ENCODE data around the gene ADRA1B. TPM values are rescaled to one million over a fixed set of nuclear protein-coding genes. Genes with fewer than 3 reads are reported as not detected.

Gene ADRA1B
- total RNA-seq, 1 donor from 2014 or later = 0.74 TPM

DNA sequence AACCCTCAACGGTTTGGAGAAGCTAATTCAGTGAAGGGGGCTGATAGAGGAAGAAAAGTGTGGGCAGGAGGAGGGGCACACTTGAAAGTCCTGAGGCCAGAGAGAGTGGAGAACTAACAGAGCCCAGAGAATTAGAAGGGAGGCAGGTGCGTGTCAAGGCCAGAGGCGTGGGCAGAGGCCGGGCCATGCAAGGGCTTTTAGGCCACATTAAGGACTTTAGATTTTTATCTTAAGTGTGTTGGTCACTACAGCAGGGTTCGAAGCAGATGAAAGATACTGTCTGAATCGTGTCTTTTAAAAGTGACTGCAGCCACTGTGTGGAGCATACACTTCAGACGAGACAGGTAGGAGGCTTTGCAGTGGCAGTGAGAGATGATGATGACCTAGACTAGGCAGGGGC lies 6.7 kb downstream of the ADRA1B start:
- H3K27me3 ChIP-seq = no peaks in the 10 kb centered on the region

DNA sequence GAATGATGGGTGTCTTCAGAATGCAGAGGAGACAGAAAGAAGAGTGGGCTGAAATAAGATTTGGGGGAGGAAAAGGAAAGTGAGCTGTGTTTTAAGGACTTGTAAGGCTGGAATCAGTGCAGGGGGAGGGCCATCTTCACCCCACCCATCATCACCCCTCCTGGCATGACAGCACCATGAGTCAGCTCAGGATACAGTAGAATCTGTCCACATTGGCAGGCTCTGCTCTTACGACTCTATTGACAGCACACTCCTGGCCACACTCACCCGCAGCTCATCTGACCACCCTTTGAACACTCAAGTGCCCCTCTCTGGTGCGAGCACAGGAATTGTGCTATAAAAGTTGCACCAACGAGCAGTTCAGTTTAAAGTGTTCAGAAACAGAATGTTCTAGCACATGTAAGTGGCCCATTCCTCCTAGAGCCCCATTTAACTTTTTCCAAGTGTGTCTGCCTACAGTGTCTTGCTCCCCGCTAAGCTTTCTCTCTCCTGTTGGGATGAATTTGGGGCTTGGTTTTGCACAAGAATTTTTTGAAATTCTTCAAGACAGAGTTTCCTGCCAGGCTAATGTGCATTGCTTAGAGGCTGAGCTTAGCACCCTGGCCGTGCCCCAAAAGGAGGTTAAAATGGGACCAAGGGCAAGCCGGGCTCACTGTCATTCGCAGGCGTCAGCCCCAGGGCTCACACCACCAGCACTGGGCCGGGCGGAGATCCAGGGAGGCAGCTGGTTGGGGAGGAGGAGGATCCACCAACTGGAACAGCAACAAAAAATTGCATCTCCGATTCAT lies 12.0 kb downstream of the ADRA1B start:
- intact Hi-C loops (cut with DNase I) = no loop called here
- no peak for TF ChIP-seq POLR2A (IDR thresholded peaks at IDR 0.05)
- TF ChIP-seq, protein P1, sequence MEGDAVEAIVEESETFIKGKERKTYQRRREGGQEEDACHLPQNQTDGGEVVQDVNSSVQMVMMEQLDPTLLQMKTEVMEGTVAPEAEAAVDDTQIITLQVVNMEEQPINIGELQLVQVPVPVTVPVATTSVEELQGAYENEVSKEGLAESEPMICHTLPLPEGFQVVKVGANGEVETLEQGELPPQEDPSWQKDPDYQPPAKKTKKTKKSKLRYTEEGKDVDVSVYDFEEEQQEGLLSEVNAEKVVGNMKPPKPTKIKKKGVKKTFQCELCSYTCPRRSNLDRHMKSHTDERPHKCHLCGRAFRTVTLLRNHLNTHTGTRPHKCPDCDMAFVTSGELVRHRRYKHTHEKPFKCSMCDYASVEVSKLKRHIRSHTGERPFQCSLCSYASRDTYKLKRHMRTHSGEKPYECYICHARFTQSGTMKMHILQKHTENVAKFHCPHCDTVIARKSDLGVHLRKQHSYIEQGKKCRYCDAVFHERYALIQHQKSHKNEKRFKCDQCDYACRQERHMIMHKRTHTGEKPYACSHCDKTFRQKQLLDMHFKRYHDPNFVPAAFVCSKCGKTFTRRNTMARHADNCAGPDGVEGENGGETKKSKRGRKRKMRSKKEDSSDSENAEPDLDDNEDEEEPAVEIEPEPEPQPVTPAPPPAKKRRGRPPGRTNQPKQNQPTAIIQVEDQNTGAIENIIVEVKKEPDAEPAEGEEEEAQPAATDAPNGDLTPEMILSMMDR (IDR thresholded peaks at IDR 0.05) = no peak
- TF ChIP-seq POLR2AphosphoS5 (IDR thresholded peaks at IDR 0.05; ENCODE audit: insufficient read depth in 1 of 2, low read depth in 1 of 2) = no peak
- no peak overlapping the region for H3K27ac ChIP-seq

More for the DNA sequence above, 6.7 kb downstream of the ADRA1B start:
- Histone ChIP-seq H3K4me3 (no peak overlapping the region), H3K27ac (no peak overlapping the region), H3K9me3 (no peaks in the 10 kb centered on the region), H3K4me1 (peaks cover 2% of the 10 kb centered on the region), H3K36me3 (no peaks in the 10 kb centered on the region)
- DNase-seq (ENCODE audit: extremely low spot score in 2 of 2) = no peak
- TF ChIP-seq POLR2AphosphoS5 (IDR thresholded peaks at IDR 0.05; ENCODE audit: insufficient read depth in 1 of 2, low read depth in 1 of 2) (no peak), POLR2A (IDR thresholded peaks at IDR 0.05) (no peak)
- TF ChIP-seq, protein P1 (IDR thresholded peaks at IDR 0.05) = no peak
- intact Hi-C loops (cut with DNase I) = no loop called here

DNA sequence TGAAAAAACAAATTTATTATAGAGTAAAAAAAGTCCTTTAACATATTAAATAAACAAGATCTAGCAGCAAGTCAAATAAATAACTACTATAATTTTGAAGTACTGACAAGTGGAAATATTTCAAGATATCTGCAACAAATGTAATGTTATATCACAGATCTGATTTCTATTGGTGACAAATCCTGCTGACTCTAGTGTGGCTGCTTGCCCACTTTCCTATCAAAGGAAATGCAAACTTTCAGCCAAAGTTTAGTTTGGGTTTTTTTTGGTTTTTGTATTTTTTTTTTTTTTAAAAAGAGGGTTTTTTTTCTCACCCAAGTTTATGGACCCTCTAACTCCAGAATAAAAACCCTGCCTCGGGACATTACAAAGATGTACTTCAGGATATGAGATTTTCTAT lies 12.9 kb downstream of the ADRA1B start:
- no peak for TF ChIP-seq POLR2AphosphoS5 (IDR thresholded peaks at IDR 0.05; ENCODE audit: insufficient read depth in 1 of 2, low read depth in 1 of 2)
- TF ChIP-seq, protein P1 (IDR thresholded peaks at IDR 0.05) = no peak
- TF ChIP-seq POLR2A (IDR thresholded peaks at IDR 0.05) = no peak
- no peak overlapping the region for H3K4me3 ChIP-seq
- H3K4me1 ChIP-seq = peaks cover 11% of the 10 kb centered on the region
- intact Hi-C loops (cut with DNase I) = no loop called here
- H3K36me3 ChIP-seq = no peaks in the 10 kb centered on the region
- H3K27me3 ChIP-seq = no peaks in the 10 kb centered on the region
- H3K9me3 ChIP-seq = no peaks in the 10 kb centered on the region
- DNase-seq (ENCODE audit: extremely low spot score in 2 of 2) = no peak
- no peak overlapping the region for H3K27ac ChIP-seq

More for the DNA sequence above, 12.0 kb downstream of the ADRA1B start:
- Histone ChIP-seq H3K4me3 (no peak overlapping the region), H3K9me3 (no peaks in the 10 kb centered on the region), H3K36me3 (no peaks in the 10 kb centered on the region), H3K4me1 (peaks cover 11% of the 10 kb centered on the region), H3K27me3 (no peaks in the 10 kb centered on the region)
- DNase-seq (ENCODE audit: extremely low spot score in 2 of 2) = no peak

DNA sequence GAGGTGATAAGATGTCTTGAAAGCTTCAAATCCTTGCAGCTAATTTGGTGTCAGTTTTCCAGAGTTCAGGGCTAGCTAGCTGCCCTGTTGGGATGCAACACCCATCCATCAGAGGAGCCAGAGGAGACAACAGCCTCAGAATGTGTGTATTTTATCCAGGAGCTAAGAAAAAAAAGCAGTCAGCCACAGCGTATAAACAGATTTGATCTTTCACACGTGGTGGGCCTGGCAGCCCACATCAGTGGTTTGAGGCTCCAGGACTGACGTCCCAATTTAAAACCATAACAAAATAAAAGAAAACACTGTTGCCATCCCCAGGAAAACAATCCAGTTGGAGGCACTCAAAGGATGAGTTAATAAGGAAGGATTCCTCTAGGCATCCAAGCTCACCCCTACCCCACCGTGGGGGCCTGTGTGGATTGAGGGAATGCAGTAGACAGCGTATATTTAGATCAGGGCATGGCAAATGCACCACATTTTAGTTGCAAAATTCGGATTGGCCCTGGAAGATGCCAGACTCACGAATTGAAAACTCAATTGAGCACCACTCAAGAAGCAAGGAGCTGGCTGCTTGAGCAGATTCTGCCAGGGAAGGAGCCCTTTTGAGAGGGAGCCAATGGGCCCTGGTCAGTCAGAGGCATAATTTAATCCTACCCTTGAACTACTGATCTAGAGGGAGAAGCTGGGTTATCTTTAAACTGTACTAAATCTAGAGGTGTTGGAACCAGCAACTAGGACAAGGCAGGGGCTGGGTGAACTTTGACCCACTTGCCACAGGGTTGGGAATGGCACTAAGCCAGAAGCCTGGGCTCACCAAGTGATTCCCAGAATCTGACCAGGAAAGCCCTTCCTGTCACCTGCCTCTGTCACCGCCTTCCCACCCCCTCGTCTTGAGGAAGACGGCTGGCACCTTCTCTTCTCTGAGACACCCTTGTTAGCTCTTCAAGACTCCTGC lies 17.5 kb downstream of the ADRA1B start:
- H3K27me3 ChIP-seq = no peaks in the 10 kb centered on the region
- no peaks in the 10 kb centered on the region for H3K36me3 ChIP-seq
- no peak overlapping the region for H3K4me3 ChIP-seq
- no peak overlapping the region for H3K27ac ChIP-seq
- no peaks in the 10 kb centered on the region for H3K9me3 ChIP-seq
- intact Hi-C loops (cut with DNase I) = no loop called here
- TF ChIP-seq POLR2A (IDR thresholded peaks at IDR 0.05) = no peak
- TF ChIP-seq, protein P1 (IDR thresholded peaks at IDR 0.05) = no peak
- TF ChIP-seq POLR2AphosphoS5 (IDR thresholded peaks at IDR 0.05; ENCODE audit: insufficient read depth in 1 of 2, low read depth in 1 of 2) = no peak
- no peak for DNase-seq (ENCODE audit: extremely low spot score in 2 of 2)
- peaks cover under 1% of the 10 kb centered on the region for H3K4me1 ChIP-seq

Measured in vagina (tissue), 2 donors.